ENCODE measurements around the gene ITPKB. TPM values are rescaled to one million over a fixed set of nuclear protein-coding genes. Genes with fewer than 3 reads are reported as not detected.

The ITPKB gene
- total and polyA plus RNA-seq, 2 experiments from 2014 or later = 0.31 to 5.2 TPM

DNA sequence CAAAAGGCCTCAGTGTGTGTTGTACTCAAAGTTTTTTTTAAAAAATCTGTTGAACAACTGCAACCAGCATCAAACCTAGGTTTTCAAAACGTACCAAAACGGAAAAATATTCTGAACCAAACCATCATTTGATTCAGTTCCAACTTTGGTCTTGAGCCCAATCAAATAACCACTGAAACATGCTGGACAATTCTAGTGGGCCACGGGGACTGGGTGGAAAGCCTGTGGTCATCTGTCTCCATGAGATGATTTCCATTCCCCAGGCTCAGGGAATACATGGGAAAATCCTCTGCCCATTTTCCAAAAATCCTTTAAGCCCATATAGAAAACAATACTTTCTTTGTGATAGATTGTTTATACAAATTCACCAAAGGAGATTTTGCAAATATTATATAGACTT, 22.5 kb downstream of the ITPKB start:
- no peak for ATAC-seq
- no peak overlapping the region for H3K4me2 ChIP-seq

More for the DNA sequence above, 22.5 kb downstream of the ITPKB start:
- H3K27me3 ChIP-seq (ENCODE audit: insufficient read depth) = no peaks in the 10 kb centered on the region
- H3K27ac ChIP-seq (ENCODE audit: low read depth) = no peak overlapping the region
- H3F3A ChIP-seq (replicated peaks; ENCODE audit: low read depth) = no peaks in the 10 kb centered on the region
- Mint-ChIP-seq H3K27ac (no peak overlapping the region), H3K36me3 (ENCODE audit: low read depth) (no peaks in the 10 kb centered on the region), H3K4me1 (peaks cover 12% of the 10 kb centered on the region), H3K27me3 (ENCODE audit: insufficient read depth, low read depth, poor library complexity) (peaks cover 3% of the 10 kb centered on the region), H3K4me3 (no peak overlapping the region), H3K9me3 (no peaks in the 10 kb centered on the region; the same call in 2 of the 3 replicates)
- H3K36me3 ChIP-seq (ENCODE audit: insufficient read depth) = no peaks in the 10 kb centered on the region
- TF ChIP-seq STAT1 (IDR thresholded peaks at IDR 0.05; ENCODE audit: unreplicated experiment) (no peak), ZNF331 (CRISPR knock-in tag; IDR thresholded peaks at IDR 0.05; ENCODE audit: low read depth) (no peak), POLR2AphosphoS5 (IDR thresholded peaks at IDR 0.05; ENCODE audit: low read depth) (no peak), NANOG (IDR thresholded peaks at IDR 0.05; ENCODE audit: borderline replicate concordance) (no peak), EZH2 (IDR thresholded peaks at IDR 0.05; ENCODE audit: low read depth, unreplicated experiment) (no peak), ZNF114 (CRISPR knock-in tag; IDR thresholded peaks at IDR 0.05) (no peak), CREB1 (CRISPR knock-in tag; IDR thresholded peaks at IDR 0.05; ENCODE audit: low read depth) (no peak), JUNB (IDR thresholded peaks at IDR 0.05; ENCODE audit: unreplicated experiment) (no peak), EZH2phosphoT487 (IDR thresholded peaks at IDR 0.05; ENCODE audit: unreplicated experiment) (no peak)
- TF ChIP-seq, protein P1, sequence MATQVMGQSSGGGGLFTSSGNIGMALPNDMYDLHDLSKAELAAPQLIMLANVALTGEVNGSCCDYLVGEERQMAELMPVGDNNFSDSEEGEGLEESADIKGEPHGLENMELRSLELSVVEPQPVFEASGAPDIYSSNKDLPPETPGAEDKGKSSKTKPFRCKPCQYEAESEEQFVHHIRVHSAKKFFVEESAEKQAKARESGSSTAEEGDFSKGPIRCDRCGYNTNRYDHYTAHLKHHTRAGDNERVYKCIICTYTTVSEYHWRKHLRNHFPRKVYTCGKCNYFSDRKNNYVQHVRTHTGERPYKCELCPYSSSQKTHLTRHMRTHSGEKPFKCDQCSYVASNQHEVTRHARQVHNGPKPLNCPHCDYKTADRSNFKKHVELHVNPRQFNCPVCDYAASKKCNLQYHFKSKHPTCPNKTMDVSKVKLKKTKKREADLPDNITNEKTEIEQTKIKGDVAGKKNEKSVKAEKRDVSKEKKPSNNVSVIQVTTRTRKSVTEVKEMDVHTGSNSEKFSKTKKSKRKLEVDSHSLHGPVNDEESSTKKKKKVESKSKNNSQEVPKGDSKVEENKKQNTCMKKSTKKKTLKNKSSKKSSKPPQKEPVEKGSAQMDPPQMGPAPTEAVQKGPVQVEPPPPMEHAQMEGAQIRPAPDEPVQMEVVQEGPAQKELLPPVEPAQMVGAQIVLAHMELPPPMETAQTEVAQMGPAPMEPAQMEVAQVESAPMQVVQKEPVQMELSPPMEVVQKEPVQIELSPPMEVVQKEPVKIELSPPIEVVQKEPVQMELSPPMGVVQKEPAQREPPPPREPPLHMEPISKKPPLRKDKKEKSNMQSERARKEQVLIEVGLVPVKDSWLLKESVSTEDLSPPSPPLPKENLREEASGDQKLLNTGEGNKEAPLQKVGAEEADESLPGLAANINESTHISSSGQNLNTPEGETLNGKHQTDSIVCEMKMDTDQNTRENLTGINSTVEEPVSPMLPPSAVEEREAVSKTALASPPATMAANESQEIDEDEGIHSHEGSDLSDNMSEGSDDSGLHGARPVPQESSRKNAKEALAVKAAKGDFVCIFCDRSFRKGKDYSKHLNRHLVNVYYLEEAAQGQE (IDR thresholded peaks at IDR 0.05; ENCODE audit: unreplicated experiment) = no peak
- TF ChIP-seq, protein P2, sequence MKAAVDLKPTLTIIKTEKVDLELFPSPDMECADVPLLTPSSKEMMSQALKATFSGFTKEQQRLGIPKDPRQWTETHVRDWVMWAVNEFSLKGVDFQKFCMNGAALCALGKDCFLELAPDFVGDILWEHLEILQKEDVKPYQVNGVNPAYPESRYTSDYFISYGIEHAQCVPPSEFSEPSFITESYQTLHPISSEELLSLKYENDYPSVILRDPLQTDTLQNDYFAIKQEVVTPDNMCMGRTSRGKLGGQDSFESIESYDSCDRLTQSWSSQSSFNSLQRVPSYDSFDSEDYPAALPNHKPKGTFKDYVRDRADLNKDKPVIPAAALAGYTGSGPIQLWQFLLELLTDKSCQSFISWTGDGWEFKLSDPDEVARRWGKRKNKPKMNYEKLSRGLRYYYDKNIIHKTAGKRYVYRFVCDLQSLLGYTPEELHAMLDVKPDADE (IDR thresholded peaks at IDR 0.05) = no peak
- TF ChIP-seq, protein P3, sequence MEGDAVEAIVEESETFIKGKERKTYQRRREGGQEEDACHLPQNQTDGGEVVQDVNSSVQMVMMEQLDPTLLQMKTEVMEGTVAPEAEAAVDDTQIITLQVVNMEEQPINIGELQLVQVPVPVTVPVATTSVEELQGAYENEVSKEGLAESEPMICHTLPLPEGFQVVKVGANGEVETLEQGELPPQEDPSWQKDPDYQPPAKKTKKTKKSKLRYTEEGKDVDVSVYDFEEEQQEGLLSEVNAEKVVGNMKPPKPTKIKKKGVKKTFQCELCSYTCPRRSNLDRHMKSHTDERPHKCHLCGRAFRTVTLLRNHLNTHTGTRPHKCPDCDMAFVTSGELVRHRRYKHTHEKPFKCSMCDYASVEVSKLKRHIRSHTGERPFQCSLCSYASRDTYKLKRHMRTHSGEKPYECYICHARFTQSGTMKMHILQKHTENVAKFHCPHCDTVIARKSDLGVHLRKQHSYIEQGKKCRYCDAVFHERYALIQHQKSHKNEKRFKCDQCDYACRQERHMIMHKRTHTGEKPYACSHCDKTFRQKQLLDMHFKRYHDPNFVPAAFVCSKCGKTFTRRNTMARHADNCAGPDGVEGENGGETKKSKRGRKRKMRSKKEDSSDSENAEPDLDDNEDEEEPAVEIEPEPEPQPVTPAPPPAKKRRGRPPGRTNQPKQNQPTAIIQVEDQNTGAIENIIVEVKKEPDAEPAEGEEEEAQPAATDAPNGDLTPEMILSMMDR (conservative IDR thresholded peaks at IDR 0.05; ENCODE audit: low read depth in 2 of 2) = no peak
- TF ChIP-seq, protein P4, sequence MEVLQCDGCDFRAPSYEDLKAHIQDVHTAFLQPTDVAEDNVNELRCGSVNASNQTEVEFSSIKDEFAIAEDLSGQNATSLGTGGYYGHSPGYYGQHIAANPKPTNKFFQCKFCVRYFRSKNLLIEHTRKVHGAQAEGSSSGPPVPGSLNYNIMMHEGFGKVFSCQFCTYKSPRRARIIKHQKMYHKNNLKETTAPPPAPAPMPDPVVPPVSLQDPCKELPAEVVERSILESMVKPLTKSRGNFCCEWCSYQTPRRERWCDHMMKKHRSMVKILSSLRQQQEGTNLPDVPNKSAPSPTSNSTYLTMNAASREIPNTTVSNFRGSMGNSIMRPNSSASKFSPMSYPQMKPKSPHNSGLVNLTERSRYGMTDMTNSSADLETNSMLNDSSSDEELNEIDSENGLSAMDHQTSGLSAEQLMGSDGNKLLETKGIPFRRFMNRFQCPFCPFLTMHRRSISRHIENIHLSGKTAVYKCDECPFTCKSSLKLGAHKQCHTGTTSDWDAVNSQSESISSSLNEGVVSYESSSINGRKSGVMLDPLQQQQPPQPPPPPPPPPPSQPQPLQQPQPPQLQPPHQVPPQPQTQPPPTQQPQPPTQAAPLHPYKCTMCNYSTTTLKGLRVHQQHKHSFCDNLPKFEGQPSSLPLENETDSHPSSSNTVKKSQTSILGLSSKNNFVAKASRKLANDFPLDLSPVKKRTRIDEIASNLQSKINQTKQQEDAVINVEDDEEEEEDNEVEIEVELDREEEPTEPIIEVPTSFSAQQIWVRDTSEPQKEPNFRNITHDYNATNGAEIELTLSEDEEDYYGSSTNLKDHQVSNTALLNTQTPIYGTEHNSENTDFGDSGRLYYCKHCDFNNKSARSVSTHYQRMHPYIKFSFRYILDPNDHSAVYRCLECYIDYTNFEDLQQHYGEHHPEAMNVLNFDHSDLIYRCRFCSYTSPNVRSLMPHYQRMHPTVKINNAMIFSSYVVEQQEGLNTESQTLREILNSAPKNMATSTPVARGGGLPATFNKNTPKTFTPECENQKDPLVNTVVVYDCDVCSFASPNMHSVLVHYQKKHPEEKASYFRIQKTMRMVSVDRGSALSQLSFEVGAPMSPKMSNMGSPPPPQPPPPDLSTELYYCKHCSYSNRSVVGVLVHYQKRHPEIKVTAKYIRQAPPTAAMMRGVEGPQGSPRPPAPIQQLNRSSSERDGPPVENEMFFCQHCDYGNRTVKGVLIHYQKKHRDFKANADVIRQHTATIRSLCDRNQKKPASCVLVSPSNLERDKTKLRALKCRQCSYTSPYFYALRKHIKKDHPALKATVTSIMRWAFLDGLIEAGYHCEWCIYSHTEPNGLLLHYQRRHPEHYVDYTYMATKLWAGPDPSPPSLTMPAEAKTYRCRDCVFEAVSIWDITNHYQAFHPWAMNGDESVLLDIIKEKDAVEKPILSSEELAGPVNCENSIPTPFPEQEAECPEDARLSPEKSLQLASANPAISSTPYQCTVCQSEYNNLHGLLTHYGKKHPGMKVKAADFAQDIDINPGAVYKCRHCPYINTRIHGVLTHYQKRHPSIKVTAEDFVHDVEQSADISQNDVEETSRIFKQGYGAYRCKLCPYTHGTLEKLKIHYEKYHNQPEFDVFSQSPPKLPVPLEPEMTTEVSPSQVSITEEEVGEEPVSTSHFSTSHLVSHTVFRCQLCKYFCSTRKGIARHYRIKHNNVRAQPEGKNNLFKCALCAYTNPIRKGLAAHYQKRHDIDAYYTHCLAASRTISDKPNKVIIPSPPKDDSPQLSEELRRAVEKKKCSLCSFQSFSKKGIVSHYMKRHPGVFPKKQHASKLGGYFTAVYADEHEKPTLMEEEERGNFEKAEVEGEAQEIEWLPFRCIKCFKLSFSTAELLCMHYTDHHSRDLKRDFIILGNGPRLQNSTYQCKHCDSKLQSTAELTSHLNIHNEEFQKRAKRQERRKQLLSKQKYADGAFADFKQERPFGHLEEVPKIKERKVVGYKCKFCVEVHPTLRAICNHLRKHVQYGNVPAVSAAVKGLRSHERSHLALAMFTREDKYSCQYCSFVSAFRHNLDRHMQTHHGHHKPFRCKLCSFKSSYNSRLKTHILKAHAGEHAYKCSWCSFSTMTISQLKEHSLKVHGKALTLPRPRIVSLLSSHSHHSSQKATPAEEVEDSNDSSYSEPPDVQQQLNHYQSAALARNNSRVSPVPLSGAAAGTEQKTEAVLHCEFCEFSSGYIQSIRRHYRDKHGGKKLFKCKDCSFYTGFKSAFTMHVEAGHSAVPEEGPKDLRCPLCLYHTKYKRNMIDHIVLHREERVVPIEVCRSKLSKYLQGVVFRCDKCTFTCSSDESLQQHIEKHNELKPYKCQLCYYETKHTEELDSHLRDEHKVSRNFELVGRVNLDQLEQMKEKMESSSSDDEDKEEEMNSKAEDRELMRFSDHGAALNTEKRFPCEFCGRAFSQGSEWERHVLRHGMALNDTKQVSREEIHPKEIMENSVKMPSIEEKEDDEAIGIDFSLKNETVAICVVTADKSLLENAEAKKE (CRISPR knock-in tag; IDR thresholded peaks at IDR 0.05) = no peak
- no peak for DNase-seq (ENCODE audit: low spot score)
- no peaks in the 10 kb centered on the region for H4K20me1 ChIP-seq (replicated peaks; ENCODE audit: insufficient read depth)
- no peaks in the 10 kb centered on the region for H3K4me1 ChIP-seq (ENCODE audit: insufficient read depth)
- no peaks in the 10 kb centered on the region for H3K79me2 ChIP-seq (replicated peaks; ENCODE audit: insufficient read depth)
- no peak overlapping the region for H2AFZ ChIP-seq
- no peaks in the 10 kb centered on the region for H3K9me2 ChIP-seq (ENCODE audit: insufficient read depth)
- H3K4me3 ChIP-seq = no peak overlapping the region

All from GM23338 (cell line).